Astrocyte of the cerebellum (primary cell): ENCODE measurements around the gene RASD2.
"Not testable (repeated sequence)": the region's sequence is repeated elsewhere in the genome, so short reads cannot be mapped to it uniquely, and the experiment has no call there.

ENCODE experiments used
- DNase-seq: peaks from one replicate; pipeline ENCODE4 v3.0.0-alpha.2; 2011; ENCODE audit warnings: low read depth
- H3K4me3 ChIP-seq: 2 replicates; pipeline ENCODE4 v1.5.1; 2011; ENCODE audit warnings: mild to moderate bottlenecking, low read depth, low read length, moderate library complexity
- CTCF ChIP-seq: IDR thresholded peaks from 2 replicates; pipeline ENCODE4 v1.5.1; 2012; ENCODE audit warnings: low read length, low read depth, moderate library complexity, mild to moderate bottlenecking; ENCODE audit errors: missing control alignments
- in situ Hi-C: cut with HindIII; loops from 2 replicates; pipeline ENCODE4 v1.10.0; 2017; ENCODE audit warnings: low sequenced_read_pairs

The RASD2 gene

GRCh38 chr22:35510951-35511350 lies 29.7 kb upstream of the RASD2 start:
- DNase-seq: no peak
- TF ChIP-seq CTCF: no peak
- in situ Hi-C loops: no loop called here
- no peak overlapping the region for H3K4me3 ChIP-seq

- in situ Hi-C loops: no loop called here
- no peak for DNase-seq
- H3K4me3 ChIP-seq: no peak overlapping the region
- TF ChIP-seq CTCF: no peak
Measured at GRCh38 chr22:35514366-35514765, 26.3 kb upstream of the RASD2 start.

GRCh38 chr22:35515952-35516351 lies 24.7 kb upstream of the RASD2 start:
- DNase-seq, in situ Hi-C loops: not testable (repeated sequence)

GRCh38 chr22:35516723-35517122 lies 23.9 kb upstream of the RASD2 start:
- in situ Hi-C loops: no loop called here

More at GRCh38 chr22:35515952-35516351, 24.7 kb upstream of the RASD2 start:
- H3K4me3 ChIP-seq: not testable (repeated sequence)

GRCh38 chr22:35517207-35517606 lies 23.4 kb upstream of the RASD2 start:
- in situ Hi-C loops: no loop called here
- no peak overlapping the region for H3K4me3 ChIP-seq
- DNase-seq: no peak
- TF ChIP-seq CTCF: no peak

More at GRCh38 chr22:35516723-35517122, 23.9 kb upstream of the RASD2 start:
- no peak for DNase-seq
- H3K4me3 ChIP-seq: no peak overlapping the region
- no peak for TF ChIP-seq CTCF

GRCh38 chr22:35517769-35518530 lies 22.7 kb upstream of the RASD2 start:
- DNase-seq: no peak
- in situ Hi-C loops: no loop called here
- TF ChIP-seq CTCF: no peak

GRCh38 chr22:35518811-35519210 lies 21.8 kb upstream of the RASD2 start:
- no peak overlapping the region for H3K4me3 ChIP-seq
- TF ChIP-seq CTCF: no peak
- DNase-seq: no peak
- in situ Hi-C loops: no loop called here

More at GRCh38 chr22:35517769-35518530, 22.7 kb upstream of the RASD2 start:
- H3K4me3 ChIP-seq: no peak overlapping the region
